ENCODE data around the gene PRDM16. TPM values are rescaled to one million over a fixed set of nuclear protein-coding genes. Genes with fewer than 3 reads are reported as not detected.

Gene PRDM16
- total and polyA plus RNA-seq, 2 experiments from 2014 or later = 0.14 to 0.16 TPM

DNA sequence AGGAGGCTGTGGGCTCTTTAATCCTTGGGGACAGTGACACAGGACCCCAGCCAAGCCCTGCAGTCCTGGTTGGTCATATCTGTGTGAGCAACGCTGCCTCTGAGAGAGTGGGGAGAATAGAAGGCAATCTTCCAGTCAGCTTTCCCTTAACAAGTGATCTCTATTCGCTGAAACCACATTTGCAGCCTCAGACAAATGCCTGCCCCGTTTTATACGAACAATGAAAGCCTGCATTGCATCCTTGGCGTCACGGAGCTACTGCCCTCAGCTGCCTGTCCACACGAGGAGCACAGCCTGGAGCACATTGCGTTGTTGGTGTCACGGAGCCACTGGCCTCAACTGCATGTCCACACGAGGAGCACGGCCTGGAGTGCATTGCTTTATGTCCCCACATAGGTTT is 235.2 kb downstream of the PRDM16 start:
- Histone ChIP-seq H3F3A (replicated peaks; ENCODE audit: low read depth) (no peaks in the 10 kb centered on the region), H4K20me1 (replicated peaks; ENCODE audit: insufficient read depth) (no peaks in the 10 kb centered on the region), H3K9me2 (ENCODE audit: insufficient read depth) (no peaks in the 10 kb centered on the region), H3K4me2 (no peak overlapping the region), H3K27ac (ENCODE audit: low read depth) (no peak overlapping the region), H3K4me1 (ENCODE audit: insufficient read depth) (no peaks in the 10 kb centered on the region), H3K4me3 (no peak overlapping the region), H3K27me3 (ENCODE audit: insufficient read depth) (no peaks in the 10 kb centered on the region), H3K79me2 (replicated peaks; ENCODE audit: insufficient read depth) (no peaks in the 10 kb centered on the region), H2AFZ (no peak overlapping the region), H3K36me3 (ENCODE audit: insufficient read depth) (no peaks in the 10 kb centered on the region)
- no peak for ATAC-seq
- TF ChIP-seq EZH2 (IDR thresholded peaks at IDR 0.05; ENCODE audit: low read depth, unreplicated experiment) = no peak
- TF ChIP-seq, protein P1, sequence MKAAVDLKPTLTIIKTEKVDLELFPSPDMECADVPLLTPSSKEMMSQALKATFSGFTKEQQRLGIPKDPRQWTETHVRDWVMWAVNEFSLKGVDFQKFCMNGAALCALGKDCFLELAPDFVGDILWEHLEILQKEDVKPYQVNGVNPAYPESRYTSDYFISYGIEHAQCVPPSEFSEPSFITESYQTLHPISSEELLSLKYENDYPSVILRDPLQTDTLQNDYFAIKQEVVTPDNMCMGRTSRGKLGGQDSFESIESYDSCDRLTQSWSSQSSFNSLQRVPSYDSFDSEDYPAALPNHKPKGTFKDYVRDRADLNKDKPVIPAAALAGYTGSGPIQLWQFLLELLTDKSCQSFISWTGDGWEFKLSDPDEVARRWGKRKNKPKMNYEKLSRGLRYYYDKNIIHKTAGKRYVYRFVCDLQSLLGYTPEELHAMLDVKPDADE (IDR thresholded peaks at IDR 0.05) = no peak
- TF ChIP-seq, protein P2, sequence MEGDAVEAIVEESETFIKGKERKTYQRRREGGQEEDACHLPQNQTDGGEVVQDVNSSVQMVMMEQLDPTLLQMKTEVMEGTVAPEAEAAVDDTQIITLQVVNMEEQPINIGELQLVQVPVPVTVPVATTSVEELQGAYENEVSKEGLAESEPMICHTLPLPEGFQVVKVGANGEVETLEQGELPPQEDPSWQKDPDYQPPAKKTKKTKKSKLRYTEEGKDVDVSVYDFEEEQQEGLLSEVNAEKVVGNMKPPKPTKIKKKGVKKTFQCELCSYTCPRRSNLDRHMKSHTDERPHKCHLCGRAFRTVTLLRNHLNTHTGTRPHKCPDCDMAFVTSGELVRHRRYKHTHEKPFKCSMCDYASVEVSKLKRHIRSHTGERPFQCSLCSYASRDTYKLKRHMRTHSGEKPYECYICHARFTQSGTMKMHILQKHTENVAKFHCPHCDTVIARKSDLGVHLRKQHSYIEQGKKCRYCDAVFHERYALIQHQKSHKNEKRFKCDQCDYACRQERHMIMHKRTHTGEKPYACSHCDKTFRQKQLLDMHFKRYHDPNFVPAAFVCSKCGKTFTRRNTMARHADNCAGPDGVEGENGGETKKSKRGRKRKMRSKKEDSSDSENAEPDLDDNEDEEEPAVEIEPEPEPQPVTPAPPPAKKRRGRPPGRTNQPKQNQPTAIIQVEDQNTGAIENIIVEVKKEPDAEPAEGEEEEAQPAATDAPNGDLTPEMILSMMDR (conservative IDR thresholded peaks at IDR 0.05; ENCODE audit: low read depth in 2 of 2) = no peak
- no peak for TF ChIP-seq JUNB (IDR thresholded peaks at IDR 0.05; ENCODE audit: unreplicated experiment)
- TF ChIP-seq STAT1 (IDR thresholded peaks at IDR 0.05; ENCODE audit: unreplicated experiment) = no peak
- TF ChIP-seq ZNF331 (CRISPR knock-in tag; IDR thresholded peaks at IDR 0.05; ENCODE audit: low read depth) = no peak
- no peak for TF ChIP-seq CREB1 (CRISPR knock-in tag; IDR thresholded peaks at IDR 0.05; ENCODE audit: low read depth)
- no peak for TF ChIP-seq ZNF462 (CRISPR knock-in tag; IDR thresholded peaks at IDR 0.05)
- TF ChIP-seq REST (IDR thresholded peaks at IDR 0.05; ENCODE audit: unreplicated experiment) = no peak
- no peak for DNase-seq (ENCODE audit: low spot score)
- no peak overlapping the region for H3K4me3 Mint-ChIP-seq
- H3K27ac Mint-ChIP-seq = no peak overlapping the region
- no peaks in the 10 kb centered on the region for H3K27me3 Mint-ChIP-seq (ENCODE audit: insufficient read depth, low read depth, poor library complexity)
- no peaks in the 10 kb centered on the region for H3K4me1 Mint-ChIP-seq
- no peaks in the 10 kb centered on the region for H3K36me3 Mint-ChIP-seq (ENCODE audit: low read depth)
- H3K9me3 Mint-ChIP-seq = no peaks in the 10 kb centered on the region

All from GM23338 (cell line).